SK-N-MC (cell line): Measurements from ENCODE around the gene CUX1.

Experiments
- DNase-seq: peaks from one replicate; pipeline ENCODE4 v3.0.0-alpha.2; 2011; ENCODE audit warnings: low read depth, low spot score
- H3K27ac ChIP-seq: fragments of 200-600 bp; sonication (generic); 2 replicates; pipeline ENCODE4 v1.5.1; 2016; ENCODE audit warnings: mixed run types
- H3K36me3 ChIP-seq: fragments of 200-600 bp; sonication (generic); 2 replicates; pipeline ENCODE4 v1.6.1; 2017; ENCODE audit warnings: antibody characterized with exemption, low read length, mixed read lengths; ENCODE audit not compliant: insufficient read depth
- H3K4me3 ChIP-seq: fragments of 200-600 bp; sonication (generic); 2 replicates; pipeline ENCODE4 v1.5.1; 2016
- H3K9ac ChIP-seq: fragments of 200-600 bp; sonication (generic); 2 replicates; pipeline ENCODE4 v1.8.0; 2017; ENCODE audit warnings: mixed run types, mixed read lengths; ENCODE audit not compliant: insufficient read length
- H3K9me3 ChIP-seq: fragments of 200-600 bp; sonication (generic); 2 replicates; pipeline ENCODE4 v1.6.1; 2017; ENCODE audit warnings: low read depth, mild to moderate bottlenecking, antibody characterized with exemption, low read length, moderate library complexity, mixed read lengths
- EZH2 ChIP-seq: fragments of 200-600 bp; sonication (generic); IDR thresholded peaks from one replicate; pipeline ENCODE4 v1.6.1; 2017; ENCODE audit warnings: antibody characterized with exemption
- FOXP2 ChIP-seq: optimal IDR thresholded peaks from 2 replicates; pipeline ENCODE3; 2011; ENCODE audit warnings: mild to moderate bottlenecking, moderate library complexity; ENCODE audit not compliant: insufficient read depth; ENCODE audit errors: extremely low read length, control extremely low read depth
- POLR2AphosphoS5 ChIP-seq: IDR thresholded peaks from 2 replicates; pipeline ENCODE4 v1.6.1; 2012; ENCODE audit warnings: mild to moderate bottlenecking, low read depth, low read length, borderline replicate concordance

Gene CUX1

DNA sequence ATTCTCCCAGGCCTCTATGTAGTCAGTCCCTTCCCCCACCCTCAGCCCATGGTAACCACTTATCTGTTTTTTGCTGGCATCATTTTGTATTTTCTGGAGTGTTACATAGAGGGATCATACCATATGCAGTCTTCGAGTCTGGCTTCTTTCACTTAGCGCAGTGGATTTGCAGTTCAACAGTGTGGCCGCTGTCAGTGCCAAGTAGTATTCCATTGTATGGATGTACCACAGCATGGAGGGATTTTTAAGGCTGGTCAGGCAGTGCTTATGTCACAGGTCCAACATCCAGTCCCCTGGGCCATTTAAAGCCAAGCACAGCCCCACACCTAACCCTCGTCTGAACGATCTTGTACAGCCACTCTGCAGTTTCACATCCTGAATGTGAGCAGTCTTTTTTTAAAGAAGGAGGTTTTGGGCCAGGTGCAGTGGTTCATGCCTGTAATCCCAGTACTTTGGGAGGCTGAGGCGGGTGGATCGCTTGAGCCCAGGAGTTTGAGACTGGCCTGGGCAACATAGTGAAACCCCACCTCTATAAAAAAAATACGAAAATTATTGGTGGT is 121.8 kb downstream of the CUX1 start:
- Histone ChIP-seq H3K27ac (no peak overlapping the region), H3K4me3 (no peak overlapping the region), H3K9ac (no peak overlapping the region), H3K36me3 (no peaks in the 10 kb centered on the region), H3K9me3 (no peaks in the 10 kb centered on the region)
- TF ChIP-seq EZH2 (no peak), FOXP2 (no peak), POLR2AphosphoS5 (no peak)
- no peak for DNase-seq

DNA sequence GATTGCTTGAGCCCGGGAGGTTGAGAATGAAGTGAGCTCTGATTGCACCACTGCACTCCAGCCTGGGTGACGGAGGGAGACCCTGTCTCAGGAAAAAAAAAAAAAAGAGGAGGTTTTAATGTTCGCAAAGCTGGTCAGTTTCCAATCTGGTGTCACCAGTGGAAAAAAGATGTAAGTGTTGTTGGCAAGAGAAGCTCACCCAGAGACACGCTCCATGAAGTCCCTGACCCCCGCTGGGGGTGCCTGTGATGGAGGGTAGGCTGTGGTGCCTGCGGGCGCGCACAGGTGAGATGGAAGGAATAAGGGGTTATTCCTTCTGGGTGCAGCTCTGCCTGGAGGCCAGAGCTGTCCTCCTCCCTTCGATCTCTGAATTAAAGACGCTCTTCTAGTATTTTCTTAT is 122.7 kb downstream of the CUX1 start:
- no peak for TF ChIP-seq FOXP2
- no peak for TF ChIP-seq EZH2
- TF ChIP-seq POLR2AphosphoS5 = no peak
- H3K9me3 ChIP-seq = no peaks in the 10 kb centered on the region
- no peak overlapping the region for H3K9ac ChIP-seq
- no peak overlapping the region for H3K27ac ChIP-seq
- H3K36me3 ChIP-seq = no peaks in the 10 kb centered on the region
- H3K4me3 ChIP-seq = no peak overlapping the region
- no peak for DNase-seq

DNA sequence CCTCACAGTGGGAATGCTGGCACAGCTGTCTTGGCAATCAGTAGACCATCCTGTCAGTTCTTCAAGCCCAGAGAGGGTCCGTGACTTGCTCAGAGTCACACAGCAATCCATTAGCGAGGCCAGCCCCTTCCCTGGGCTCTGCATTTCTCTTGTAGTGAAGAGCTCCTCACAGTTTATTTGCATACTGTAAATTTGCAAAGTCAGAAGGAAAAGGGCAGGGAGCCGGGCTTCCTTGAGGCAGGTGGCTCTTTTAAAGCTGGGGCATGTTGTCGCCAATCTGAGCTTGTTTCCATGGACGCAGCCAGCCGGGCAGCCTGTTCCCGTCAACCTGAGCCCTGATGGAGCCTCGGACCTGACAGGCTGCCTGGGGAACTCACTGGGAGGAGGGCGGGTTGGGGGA is 123.4 kb downstream of the CUX1 start:
- DNase-seq = no peak
- H3K9ac ChIP-seq = no peak overlapping the region

DNA sequence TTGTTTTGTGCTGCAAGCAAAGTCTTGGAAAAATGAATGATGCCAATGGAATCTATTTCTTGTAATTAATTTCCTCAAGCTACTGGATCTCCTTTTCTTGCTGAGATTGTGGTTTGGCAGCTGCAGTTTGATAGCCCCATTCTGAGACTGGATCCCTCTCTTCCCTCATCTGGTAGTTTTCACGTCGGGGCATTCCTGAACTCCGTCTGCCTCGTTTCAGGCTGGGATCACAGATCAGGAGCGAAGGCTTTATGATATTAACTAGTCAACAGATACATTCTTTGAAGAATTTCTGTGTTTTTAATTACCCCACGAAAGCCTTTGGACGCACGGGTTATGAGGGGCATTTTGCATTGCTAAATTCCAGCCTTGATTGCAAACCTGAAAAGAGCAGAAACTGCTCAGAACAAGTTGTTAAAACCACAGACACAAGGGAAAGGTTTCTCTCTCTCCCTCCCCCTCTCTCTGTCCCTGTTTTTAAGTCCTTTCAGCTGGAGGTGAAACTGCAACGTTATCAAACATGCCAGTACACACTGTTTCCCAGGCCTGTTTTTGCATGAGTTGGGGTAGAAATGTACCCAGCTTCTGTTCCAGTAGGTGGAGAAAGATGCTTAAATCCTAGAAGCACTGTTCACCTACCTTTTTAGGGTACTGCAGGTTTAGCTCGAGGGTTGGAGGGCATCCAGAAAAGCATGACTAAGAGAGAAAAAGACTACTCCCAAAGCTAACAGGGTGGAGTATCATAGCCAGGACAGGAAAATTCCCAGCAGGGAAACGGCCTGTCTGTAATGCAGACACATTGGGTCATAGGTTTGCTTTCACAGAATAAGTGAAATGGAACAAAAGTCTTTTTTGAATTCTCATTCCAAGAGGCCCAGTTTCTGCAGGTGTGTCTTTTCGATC is 124.3 kb downstream of the CUX1 start:
- TF ChIP-seq FOXP2 = no peak
- no peak for TF ChIP-seq EZH2
- TF ChIP-seq POLR2AphosphoS5 = no peak
- no peak for DNase-seq
- H3K4me3 ChIP-seq = no peak overlapping the region
- H3K27ac ChIP-seq = no peak overlapping the region
- no peaks in the 10 kb centered on the region for H3K36me3 ChIP-seq
- no peak overlapping the region for H3K9ac ChIP-seq
- no peaks in the 10 kb centered on the region for H3K9me3 ChIP-seq

More for the DNA sequence above, 123.4 kb downstream of the CUX1 start:
- Histone ChIP-seq H3K4me3 (no peak overlapping the region), H3K36me3 (no peaks in the 10 kb centered on the region), H3K27ac (no peak overlapping the region), H3K9me3 (no peaks in the 10 kb centered on the region)
- TF ChIP-seq FOXP2 (no peak), EZH2 (no peak), POLR2AphosphoS5 (no peak)

DNA sequence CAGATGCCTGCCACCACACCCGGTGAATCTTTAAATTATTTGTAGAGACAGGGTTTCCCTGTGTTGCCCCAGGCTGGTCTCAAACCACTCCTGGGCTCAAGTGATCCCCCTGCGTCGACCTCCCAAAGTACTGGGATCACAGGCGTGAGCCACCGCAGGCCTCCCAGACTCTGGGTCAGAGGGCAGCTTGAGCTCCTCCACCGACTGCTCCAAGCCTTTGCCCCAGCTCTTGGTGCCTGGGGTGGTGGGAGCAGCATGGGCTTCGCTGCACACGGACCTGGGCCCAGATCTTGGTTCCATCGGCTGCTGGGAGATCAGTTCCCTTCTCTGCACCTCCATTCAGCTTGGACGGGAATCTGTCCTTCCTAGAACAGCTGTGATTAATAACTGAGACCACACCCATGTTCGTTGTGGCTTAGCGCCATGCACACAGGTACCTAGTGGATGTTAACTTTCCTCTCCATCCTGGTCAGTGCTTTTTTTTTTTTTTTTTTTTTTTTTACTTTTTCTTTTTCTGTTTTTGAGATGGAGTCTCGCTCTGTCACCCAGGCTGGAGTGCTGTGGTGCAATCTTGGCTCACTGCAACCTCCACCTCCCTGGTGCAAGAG is 125.3 kb downstream of the CUX1 start:
- Histone ChIP-seq H3K9me3 (no peaks in the 10 kb centered on the region), H3K9ac (no peak overlapping the region), H3K27ac (no peak overlapping the region), H3K4me3 (no peak overlapping the region), H3K36me3 (no peaks in the 10 kb centered on the region)
- no peak for TF ChIP-seq EZH2
- TF ChIP-seq POLR2AphosphoS5 = no peak
- no peak for TF ChIP-seq FOXP2
- DNase-seq = no peak

DNA sequence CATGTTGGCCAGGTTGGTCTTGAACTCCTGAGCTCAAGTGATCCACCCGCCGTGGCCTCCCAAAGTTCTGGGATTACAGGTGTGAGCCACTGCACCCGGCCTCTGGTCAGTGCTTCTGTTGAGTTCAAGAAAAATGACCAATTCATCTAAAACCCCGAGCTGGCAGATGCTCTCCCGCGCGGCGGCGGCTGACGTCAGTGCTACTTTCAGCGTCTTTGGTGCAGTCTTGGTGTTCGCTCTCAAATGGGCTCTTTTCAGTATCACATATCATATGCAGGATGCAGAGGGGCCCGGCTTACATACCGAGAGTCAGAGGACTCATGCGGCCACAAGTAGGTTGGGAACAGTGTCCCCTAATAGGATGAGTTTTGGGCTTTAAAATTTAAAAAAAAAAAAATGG is 125.9 kb downstream of the CUX1 start:
- Histone ChIP-seq H3K9me3 (no peaks in the 10 kb centered on the region), H3K27ac (no peak overlapping the region), H3K9ac (no peak overlapping the region), H3K4me3 (no peak overlapping the region), H3K36me3 (no peaks in the 10 kb centered on the region)
- TF ChIP-seq EZH2 (no peak), POLR2AphosphoS5 (no peak), FOXP2 (no peak)
- DNase-seq = no peak

DNA sequence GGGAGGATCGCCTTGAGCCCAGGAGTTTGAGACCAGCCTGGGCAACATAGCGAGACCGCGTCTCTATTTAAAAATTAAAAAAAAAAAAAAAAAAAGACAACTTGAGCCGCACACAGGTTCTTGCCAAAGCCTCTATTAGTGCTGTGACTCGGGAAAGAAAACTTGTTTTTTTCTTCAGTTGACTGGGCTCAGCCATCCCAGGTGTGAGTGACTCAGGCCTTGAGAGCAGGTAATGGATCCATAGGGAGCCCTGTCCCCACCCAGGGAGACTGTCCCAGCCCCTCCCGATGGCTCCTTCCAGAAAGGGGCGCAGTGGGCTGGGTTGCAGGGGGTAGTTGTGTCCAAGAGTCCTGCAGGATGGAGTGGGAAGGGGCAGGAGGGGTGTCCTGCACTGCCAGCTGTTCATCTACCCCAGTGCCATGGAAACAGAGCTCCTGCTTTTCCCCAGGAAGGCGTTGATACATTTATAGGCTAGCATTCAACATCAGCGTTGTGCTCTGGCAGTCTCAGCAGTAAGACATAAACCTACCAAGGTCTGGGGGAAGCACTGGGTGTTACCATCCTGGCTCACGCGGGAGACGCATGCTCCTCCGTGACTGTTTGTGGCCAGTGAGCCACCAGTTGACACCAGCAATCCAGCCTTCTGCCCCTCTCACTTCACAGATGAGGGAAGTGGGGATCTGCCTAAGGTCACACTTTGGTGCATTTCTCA is 126.6 kb downstream of the CUX1 start:
- no peaks in the 10 kb centered on the region for H3K36me3 ChIP-seq
- no peak for TF ChIP-seq EZH2
- no peak for TF ChIP-seq FOXP2
- TF ChIP-seq POLR2AphosphoS5 = no peak
- DNase-seq = no peak
- no peaks in the 10 kb centered on the region for H3K9me3 ChIP-seq
- H3K27ac ChIP-seq = no peak overlapping the region
- no peak overlapping the region for H3K4me3 ChIP-seq
- no peak overlapping the region for H3K9ac ChIP-seq

DNA sequence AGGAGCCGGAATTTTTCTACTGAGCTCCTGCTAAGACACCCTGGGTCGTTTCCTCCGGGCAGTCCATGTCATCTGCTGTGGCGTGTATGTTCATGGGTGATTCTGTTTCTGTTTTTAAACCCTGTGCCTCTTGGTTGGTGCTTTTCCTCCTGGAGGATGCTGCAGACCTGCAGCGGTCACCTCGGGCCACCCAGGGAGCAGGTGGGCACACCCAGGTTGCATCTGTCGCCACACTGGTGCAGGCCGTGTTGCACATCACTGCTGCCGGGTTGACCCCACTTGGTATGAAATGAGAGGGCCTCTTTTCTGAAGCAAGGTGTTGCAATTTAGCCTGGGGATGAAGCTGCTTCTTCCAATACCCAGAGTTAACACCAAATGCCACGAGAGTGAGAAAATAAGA is 127.2 kb downstream of the CUX1 start:
- Histone ChIP-seq H3K27ac (no peak overlapping the region), H3K9ac (no peak overlapping the region), H3K9me3 (no peaks in the 10 kb centered on the region), H3K4me3 (no peak overlapping the region), H3K36me3 (no peaks in the 10 kb centered on the region)
- TF ChIP-seq EZH2 = no peak
- TF ChIP-seq FOXP2 = no peak
- TF ChIP-seq POLR2AphosphoS5 = no peak
- DNase-seq = no peak
